ENCODE measurements around the gene GRM5.

DNA sequence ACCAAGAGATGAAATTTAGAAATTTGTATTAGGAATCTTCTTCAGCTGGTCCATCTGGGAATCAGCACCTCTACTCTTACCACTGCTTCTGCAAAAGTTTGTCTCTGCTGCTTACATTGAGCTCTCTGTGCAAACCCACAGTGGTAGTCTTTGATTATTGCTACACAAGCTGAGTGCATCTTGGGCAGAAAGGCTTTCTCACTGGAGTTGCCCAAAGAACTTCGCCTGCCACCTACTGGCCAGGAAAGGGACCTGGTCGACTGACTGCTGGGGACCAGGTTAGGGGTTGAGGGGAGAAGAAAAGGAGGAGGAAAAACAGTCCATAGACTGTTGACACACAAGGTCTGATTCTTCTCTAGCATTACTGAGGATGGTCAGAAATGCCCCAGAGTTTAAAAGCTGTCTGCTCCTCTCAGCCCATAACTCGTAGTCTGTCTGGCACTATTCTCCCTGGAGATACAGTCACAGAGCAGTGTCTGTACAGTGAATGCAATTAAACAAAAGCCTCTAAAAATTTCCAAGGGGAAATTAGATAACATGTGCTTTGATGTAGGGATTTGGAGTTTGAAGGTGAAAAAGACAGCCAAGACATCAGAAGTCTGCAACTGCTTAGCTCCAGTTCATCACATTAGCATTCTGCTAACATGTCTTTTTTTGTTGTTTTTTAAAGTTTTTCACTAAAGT is 513.3 kb downstream of the GRM5 start:
- TF ChIP-seq, protein P1, sequence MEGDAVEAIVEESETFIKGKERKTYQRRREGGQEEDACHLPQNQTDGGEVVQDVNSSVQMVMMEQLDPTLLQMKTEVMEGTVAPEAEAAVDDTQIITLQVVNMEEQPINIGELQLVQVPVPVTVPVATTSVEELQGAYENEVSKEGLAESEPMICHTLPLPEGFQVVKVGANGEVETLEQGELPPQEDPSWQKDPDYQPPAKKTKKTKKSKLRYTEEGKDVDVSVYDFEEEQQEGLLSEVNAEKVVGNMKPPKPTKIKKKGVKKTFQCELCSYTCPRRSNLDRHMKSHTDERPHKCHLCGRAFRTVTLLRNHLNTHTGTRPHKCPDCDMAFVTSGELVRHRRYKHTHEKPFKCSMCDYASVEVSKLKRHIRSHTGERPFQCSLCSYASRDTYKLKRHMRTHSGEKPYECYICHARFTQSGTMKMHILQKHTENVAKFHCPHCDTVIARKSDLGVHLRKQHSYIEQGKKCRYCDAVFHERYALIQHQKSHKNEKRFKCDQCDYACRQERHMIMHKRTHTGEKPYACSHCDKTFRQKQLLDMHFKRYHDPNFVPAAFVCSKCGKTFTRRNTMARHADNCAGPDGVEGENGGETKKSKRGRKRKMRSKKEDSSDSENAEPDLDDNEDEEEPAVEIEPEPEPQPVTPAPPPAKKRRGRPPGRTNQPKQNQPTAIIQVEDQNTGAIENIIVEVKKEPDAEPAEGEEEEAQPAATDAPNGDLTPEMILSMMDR (IDR thresholded peaks at IDR 0.05; ENCODE audit: low read depth, low read length): peak; percentile 97
- TF ChIP-seq EZH2phosphoT487 (IDR thresholded peaks at IDR 0.05; ENCODE audit: low read depth): no peak
